H9 (cell line): ENCODE results near the gene ZNF362. TPM values are rescaled to one million over a fixed set of nuclear protein-coding genes. Genes with fewer than 3 reads are reported as not detected.

Source experiments
- DNase-seq: peaks from one replicate; pipeline ENCODE4 v3.0.0-alpha.2; 2017
- H2AFZ ChIP-seq: one replicate; pipeline ENCODE4 v1.6.1; 2013; ENCODE audit warnings: mild to moderate bottlenecking, low read length, control low read depth, moderate library complexity
- H2AK5ac ChIP-seq: 2 replicates; pipeline ENCODE4 v1.6.1; 2013; ENCODE audit warnings: low read length, control low read depth, mixed read lengths; ENCODE audit not compliant: insufficient read length
- H2BK120ac ChIP-seq: one replicate; pipeline ENCODE4 v1.6.1; 2013; ENCODE audit warnings: low read depth, mild to moderate bottlenecking, low read length, control low read depth, inconsistent platforms; ENCODE audit not compliant: poor library complexity, severe bottlenecking
- H2BK12ac ChIP-seq: 2 replicates; pipeline ENCODE4 v1.6.1; 2013; ENCODE audit warnings: low read length, control low read depth, mixed read lengths, low read depth; ENCODE audit not compliant: insufficient read length
- H2BK15ac ChIP-seq: 2 replicates; pipeline ENCODE4 v1.6.1; 2013; ENCODE audit warnings: low read depth, low read length, control low read depth
- H2BK20ac ChIP-seq: one replicate; pipeline ENCODE4 v1.6.1; 2013; ENCODE audit warnings: low read depth, mild to moderate bottlenecking, low read length, control low read depth, inconsistent platforms; ENCODE audit not compliant: poor library complexity, severe bottlenecking
- H2BK5ac ChIP-seq: 2 replicates; pipeline ENCODE4 v1.6.1; 2013; ENCODE audit warnings: low read length, control low read depth, mixed read lengths; ENCODE audit not compliant: insufficient read length
- H3K14ac ChIP-seq: 2 replicates; pipeline ENCODE4 v1.6.1; 2013; ENCODE audit warnings: low read length, control low read depth; ENCODE audit not compliant: insufficient read depth
- H3K18ac ChIP-seq: 2 replicates; pipeline ENCODE4 v1.6.1; 2013; ENCODE audit warnings: low read depth, mild to moderate bottlenecking, mixed read lengths, low read length, control low read depth; ENCODE audit not compliant: insufficient read length
- H3K23ac ChIP-seq: 2 replicates; pipeline ENCODE4 v1.6.1; 2013; ENCODE audit warnings: low read length, control low read depth, mixed read lengths, low read depth; ENCODE audit not compliant: insufficient read length
- H3K23me2 ChIP-seq: 2 replicates; pipeline ENCODE4 v1.6.1; 2013; ENCODE audit warnings: low read depth, mild to moderate bottlenecking, mixed read lengths, low read length, control low read depth; ENCODE audit not compliant: insufficient read length, poor library complexity, severe bottlenecking
- H3K27ac ChIP-seq: 2 replicates; pipeline ENCODE4 v1.5.1; 2013; ENCODE audit warnings: low read length, control low read depth, mixed read lengths, low read depth; ENCODE audit not compliant: insufficient read length
- H3K27me3 ChIP-seq: 2 replicates; pipeline ENCODE4 v1.6.1; 2013; ENCODE audit warnings: low read length, control low read depth, inconsistent platforms; ENCODE audit not compliant: insufficient read depth
- H3K4ac ChIP-seq: 2 replicates; pipeline ENCODE4 v1.6.1; 2013; ENCODE audit warnings: low read depth, mild to moderate bottlenecking, control low read depth, inconsistent platforms, low read length, moderate library complexity
- H3K4me1 ChIP-seq: 2 replicates; pipeline ENCODE4 v1.6.1; 2013; ENCODE audit warnings: low read length, control low read depth, inconsistent platforms; ENCODE audit not compliant: insufficient read depth
- H3K4me2 ChIP-seq: 2 replicates; pipeline ENCODE4 v1.6.1; 2013; ENCODE audit warnings: low read length, control low read depth, mixed read lengths; ENCODE audit not compliant: insufficient read length, insufficient read depth
- H3K56ac ChIP-seq: 2 replicates; pipeline ENCODE4 v1.6.1; 2013; ENCODE audit warnings: low read depth, mild to moderate bottlenecking, mixed read lengths, low read length, control low read depth; ENCODE audit not compliant: insufficient read length
- H3K79me1 ChIP-seq: 2 replicates; pipeline ENCODE4 v1.6.1; 2013; ENCODE audit warnings: low read depth, mild to moderate bottlenecking, moderate library complexity, low read length, control low read depth, inconsistent platforms; ENCODE audit not compliant: insufficient read depth, poor library complexity, severe bottlenecking
- H3K79me2 ChIP-seq: 2 replicates; pipeline ENCODE4 v1.6.1; 2013; ENCODE audit warnings: low read length, control low read depth, inconsistent platforms; ENCODE audit not compliant: insufficient read depth
- H3K9ac ChIP-seq: 2 replicates; pipeline ENCODE4 v1.6.1; 2013; ENCODE audit warnings: low read length, control low read depth, mixed read lengths; ENCODE audit not compliant: insufficient read length; ENCODE audit errors: extremely low read depth
- H3K9me3 ChIP-seq: one replicate; pipeline ENCODE4 v1.6.1; 2013; ENCODE audit warnings: low read depth, low read length, inconsistent platforms; ENCODE audit not compliant: control insufficient read depth
- H3T11ph ChIP-seq: one replicate; pipeline ENCODE4 v1.6.1; 2013; ENCODE audit warnings: mild to moderate bottlenecking, low read length, control low read depth, inconsistent platforms
- H4K20me1 ChIP-seq: one replicate; pipeline ENCODE4 v1.6.1; 2013; ENCODE audit not compliant: control insufficient read depth, insufficient read length, insufficient read depth
- H4K5ac ChIP-seq: 2 replicates; pipeline ENCODE4 v1.6.1; 2013; ENCODE audit warnings: low read depth, mild to moderate bottlenecking, mixed read lengths, low read length, control low read depth; ENCODE audit not compliant: insufficient read length
- H4K8ac ChIP-seq: replicated peaks from 2 replicates; pipeline ENCODE4 v1.6.1; 2013; ENCODE audit warnings: low read length, control low read depth, mixed read lengths, low read depth; ENCODE audit not compliant: insufficient read length
- H4K91ac ChIP-seq: 2 replicates; pipeline ENCODE4 v1.6.1; 2013; ENCODE audit warnings: low read depth, mild to moderate bottlenecking, moderate library complexity, mixed read lengths, low read length, control low read depth; ENCODE audit not compliant: insufficient read length
- H3K27ac Mint-ChIP-seq, 3 experiments: 2 replicates in 2 of 3; 3 replicates in 1 of 3; pipeline ENCODE4 v1.8.0; 2020 to 2021; ENCODE audit warnings: mixed read lengths in 3 of 3, mild to moderate bottlenecking in 1 of 3, moderate library complexity in 1 of 3
- H3K27me3 Mint-ChIP-seq: 2 replicates; pipeline ENCODE4 v1.8.0; 2021; ENCODE audit warnings: low read depth, mild to moderate bottlenecking, moderate library complexity, mixed read lengths
- H3K36me3 Mint-ChIP-seq, 3 experiments: 2 replicates in 2 of 3; 3 replicates in 1 of 3; pipeline ENCODE4 v1.8.0; 2020 to 2021; ENCODE audit warnings: low read depth in 3 of 3, mixed read lengths in 3 of 3; ENCODE audit not compliant: insufficient read depth in 1 of 3
- H3K4me1 Mint-ChIP-seq, 2 experiments: 2 replicates each; pipeline ENCODE4 v1.8.0; 2020; ENCODE audit warnings: mixed read lengths in 2 of 2
- H3K4me3 Mint-ChIP-seq, 2 experiments: 2 replicates in 1 of 2; 3 replicates in 1 of 2; pipeline ENCODE4 v1.8.0; 2020 to 2021; ENCODE audit warnings: mild to moderate bottlenecking in 2 of 2, mixed read lengths in 2 of 2, moderate library complexity in 1 of 2
- H3K9me3 Mint-ChIP-seq, 2 experiments: 2 replicates in 1 of 2; 3 replicates in 1 of 2; pipeline ENCODE4 v1.8.0; 2020; ENCODE audit warnings: mild to moderate bottlenecking in 2 of 2, mixed read lengths in 2 of 2, moderate library complexity in 1 of 2
- WGBS: extraction: QIAGEN DNeasy Blood & Tissue Kit; methylation state at CpG from one replicate; pipeline ENCODE4 v1.1.7; 2013; ENCODE audit warnings: missing lambda C conversion rate, low lambda C conversion rate, mixed read lengths; ENCODE audit not compliant: insufficient read length; ENCODE audit errors: extremely low coverage; 5-methylcytosine and 5-hydroxymethylcytosine counted together
- total RNA-seq: library from RNA; stranded (reverse); gene quantifications from 2 replicates; pipeline ENCODE4 v1.2.1, GENCODE V29; 2021
- TF ChIP-seq, protein P1 (sequence below): fragments of 200-600 bp; sonication (generic); conservative IDR thresholded peaks from 3 replicates; pipeline ENCODE4 v1.8.0; 2021; ENCODE audit warnings: antibody characterized with exemption, mild to moderate bottlenecking

The ZNF362 gene
- total RNA-seq, 1 experiment from 2014 or later = 18.7 TPM

GRCh38 chr1:33337441-33337840, 81.1 kb downstream of the ZNF362 start:
- no peak overlapping the region for H3K27ac ChIP-seq
- H3K4me3 Mint-ChIP-seq = no peak overlapping the region

More at GRCh38 chr1:33337441-33337840, 81.1 kb downstream of the ZNF362 start:
- TF ChIP-seq, protein P1, sequence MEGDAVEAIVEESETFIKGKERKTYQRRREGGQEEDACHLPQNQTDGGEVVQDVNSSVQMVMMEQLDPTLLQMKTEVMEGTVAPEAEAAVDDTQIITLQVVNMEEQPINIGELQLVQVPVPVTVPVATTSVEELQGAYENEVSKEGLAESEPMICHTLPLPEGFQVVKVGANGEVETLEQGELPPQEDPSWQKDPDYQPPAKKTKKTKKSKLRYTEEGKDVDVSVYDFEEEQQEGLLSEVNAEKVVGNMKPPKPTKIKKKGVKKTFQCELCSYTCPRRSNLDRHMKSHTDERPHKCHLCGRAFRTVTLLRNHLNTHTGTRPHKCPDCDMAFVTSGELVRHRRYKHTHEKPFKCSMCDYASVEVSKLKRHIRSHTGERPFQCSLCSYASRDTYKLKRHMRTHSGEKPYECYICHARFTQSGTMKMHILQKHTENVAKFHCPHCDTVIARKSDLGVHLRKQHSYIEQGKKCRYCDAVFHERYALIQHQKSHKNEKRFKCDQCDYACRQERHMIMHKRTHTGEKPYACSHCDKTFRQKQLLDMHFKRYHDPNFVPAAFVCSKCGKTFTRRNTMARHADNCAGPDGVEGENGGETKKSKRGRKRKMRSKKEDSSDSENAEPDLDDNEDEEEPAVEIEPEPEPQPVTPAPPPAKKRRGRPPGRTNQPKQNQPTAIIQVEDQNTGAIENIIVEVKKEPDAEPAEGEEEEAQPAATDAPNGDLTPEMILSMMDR = no peak
- no peak overlapping the region for H2BK5ac ChIP-seq
- no peak overlapping the region for H2BK15ac ChIP-seq
- H3K18ac ChIP-seq = no peak overlapping the region
- peaks cover 10% of the 10 kb centered on the region for H3K4me1 ChIP-seq
- no peaks in the 10 kb centered on the region for H3K23me2 ChIP-seq
- no peak overlapping the region for H2AFZ ChIP-seq
- DNase-seq = no peak
- H3K27me3 ChIP-seq = no peaks in the 10 kb centered on the region
- no peak overlapping the region for H2AK5ac ChIP-seq
- peaks cover 52 to 64% of the 10 kb centered on the region in 2 experiments for H3K4me1 Mint-ChIP-seq
- H4K5ac ChIP-seq = no peak overlapping the region
- H3K14ac ChIP-seq = no peak overlapping the region
- no peak overlapping the region for H3K27ac Mint-ChIP-seq
- no peak overlapping the region for H3T11ph ChIP-seq
- H3K79me1 ChIP-seq = no peaks in the 10 kb centered on the region
- H3K36me3 Mint-ChIP-seq = peaks cover 0 to 8% (median 0%) of the 10 kb centered on the region in 3 experiments; a peak in 2 of 7 replicates
- no peak overlapping the region for H2BK12ac ChIP-seq
- H3K9ac ChIP-seq = no peak overlapping the region
- H3K9me3 ChIP-seq = no peaks in the 10 kb centered on the region
- no peaks in the 10 kb centered on the region for H4K20me1 ChIP-seq
- H4K8ac ChIP-seq = no peak overlapping the region
- H2BK20ac ChIP-seq = no peak overlapping the region
- no peak overlapping the region for H3K4ac ChIP-seq
- no peak overlapping the region for H4K91ac ChIP-seq
- H3K4me2 ChIP-seq = no peak overlapping the region
- WGBS = no CpG with 5 or more reads among the region's 6 CpGs
- no peak overlapping the region for H2BK120ac ChIP-seq
- H3K9me3 Mint-ChIP-seq = no peaks in the 10 kb centered on the region
- peaks cover 5% of the 10 kb centered on the region for H3K27me3 Mint-ChIP-seq
- H3K23ac ChIP-seq = no peak overlapping the region
- H3K79me2 ChIP-seq = no peaks in the 10 kb centered on the region
- H3K56ac ChIP-seq = no peak overlapping the region
